WTC11 (cell line): ENCODE results near the gene DNTT. TPM values are rescaled to one million over a fixed set of nuclear protein-coding genes. Genes with fewer than 3 reads are reported as not detected.

Experiments
- ATAC-seq: fragments of 200-7000 bp; cut with Tn5 transposase; 2 replicates; pipeline ENCODE4 v1.10.0; 2021; ENCODE audit warnings: mild to moderate bottlenecking, moderate library complexity
- CTCF ChIA-PET: fragments of 300-600 bp; sonication (Branson Sonifier 250); formaldehyde crosslinking; loops from one replicate; lab custom pipeline; 2021; ENCODE audit warnings: antibody characterized with exemption; lab: Charles Lee
- POLR2A ChIA-PET: fragments of 350-600 bp; sonication (Branson Sonifier 250); formaldehyde crosslinking; loops from one replicate; lab custom pipeline; 2021; ENCODE audit warnings: antibody characterized with exemption; lab: Charles Lee
- DNase-seq: peaks from one replicate; pipeline ENCODE4 v3.0.0; 2021; ENCODE audit warnings: low spot score
- H3K27ac Mint-ChIP-seq: 2 replicates; pipeline ENCODE4 v1.8.0; 2021; ENCODE audit warnings: mixed read lengths
- H3K27me3 Mint-ChIP-seq: 2 replicates; pipeline ENCODE4 v1.8.0; 2021; ENCODE audit warnings: low read depth, mild to moderate bottlenecking, moderate library complexity, mixed read lengths
- H3K36me3 Mint-ChIP-seq: 2 replicates; pipeline ENCODE4 v1.8.0; 2021; ENCODE audit warnings: mixed read lengths
- H3K4me1 Mint-ChIP-seq: 2 replicates; pipeline ENCODE4 v1.8.0; 2022; ENCODE audit warnings: mixed read lengths
- H3K4me3 Mint-ChIP-seq: 2 replicates; pipeline ENCODE4 v1.8.0; 2021; ENCODE audit warnings: mild to moderate bottlenecking, moderate library complexity, mixed read lengths
- H3K9me3 Mint-ChIP-seq: 2 replicates; pipeline ENCODE4 v1.8.0; 2021; ENCODE audit warnings: mixed read lengths
- NFATC4 ChIP-seq: fragments of 250-450 bp; sonication (Bioruptor Pico); IDR thresholded peaks from 2 replicates; pipeline ENCODE4 v1.9.0; 2021; ENCODE audit warnings: mild to moderate bottlenecking
- PREB ChIP-seq: sonication (generic); formaldehyde crosslinking; IDR thresholded peaks from 2 replicates; pipeline ENCODE4 v1.8.1; 2022; ENCODE audit warnings: mild to moderate bottlenecking, missing genetic modification reagents, moderate library complexity, borderline replicate concordance
- SMAD3 ChIP-seq: sonication (generic); formaldehyde crosslinking; IDR thresholded peaks from 2 replicates; pipeline ENCODE4 v1.8.0; 2022; ENCODE audit warnings: missing genetic modification reagents, mild to moderate bottlenecking, borderline replicate concordance
- ZNF121 ChIP-seq: sonication (generic); formaldehyde crosslinking; IDR thresholded peaks from 2 replicates; pipeline ENCODE4 v1.8.0; 2023; ENCODE audit warnings: missing genetic modification reagents
- ZNF423 ChIP-seq: fragments of 250-450 bp; sonication (Bioruptor Pico); IDR thresholded peaks from 2 replicates; pipeline ENCODE4 v2.1.2; 2022; ENCODE audit warnings: mild to moderate bottlenecking, moderate library complexity
- ZNF425 ChIP-seq: fragments of 250-450 bp; sonication (Bioruptor Pico); conservative IDR thresholded peaks from 2 replicates; pipeline ENCODE4 v1.9.0; 2021; ENCODE audit warnings: mild to moderate bottlenecking
- total RNA-seq: library from RNA; stranded (reverse); gene quantifications from 3 replicates; pipeline ENCODE4 v1.2.3, GENCODE V29; 2021
- TF ChIP-seq, protein P1 (sequence below): sonication (generic); formaldehyde crosslinking; IDR thresholded peaks from 2 replicates; pipeline ENCODE4 v1.8.1; 2023; ENCODE audit warnings: mild to moderate bottlenecking, missing genetic modification reagents, borderline replicate concordance
- TF ChIP-seq, protein P2 (sequence below): sonication (generic); formaldehyde crosslinking; IDR thresholded peaks from 2 replicates; pipeline ENCODE4 v1.8.0; 2022; ENCODE audit warnings: mild to moderate bottlenecking, missing genetic modification reagents
- TF ChIP-seq, protein P3 (sequence below): sonication (generic); formaldehyde crosslinking; conservative IDR thresholded peaks from 2 replicates; pipeline ENCODE4 v1.8.1; 2023; ENCODE audit warnings: mild to moderate bottlenecking, low read depth, missing genetic modification reagents, moderate library complexity

DNTT gene
- total RNA-seq, 1 experiment from 2014 or later: not detected

DNA sequence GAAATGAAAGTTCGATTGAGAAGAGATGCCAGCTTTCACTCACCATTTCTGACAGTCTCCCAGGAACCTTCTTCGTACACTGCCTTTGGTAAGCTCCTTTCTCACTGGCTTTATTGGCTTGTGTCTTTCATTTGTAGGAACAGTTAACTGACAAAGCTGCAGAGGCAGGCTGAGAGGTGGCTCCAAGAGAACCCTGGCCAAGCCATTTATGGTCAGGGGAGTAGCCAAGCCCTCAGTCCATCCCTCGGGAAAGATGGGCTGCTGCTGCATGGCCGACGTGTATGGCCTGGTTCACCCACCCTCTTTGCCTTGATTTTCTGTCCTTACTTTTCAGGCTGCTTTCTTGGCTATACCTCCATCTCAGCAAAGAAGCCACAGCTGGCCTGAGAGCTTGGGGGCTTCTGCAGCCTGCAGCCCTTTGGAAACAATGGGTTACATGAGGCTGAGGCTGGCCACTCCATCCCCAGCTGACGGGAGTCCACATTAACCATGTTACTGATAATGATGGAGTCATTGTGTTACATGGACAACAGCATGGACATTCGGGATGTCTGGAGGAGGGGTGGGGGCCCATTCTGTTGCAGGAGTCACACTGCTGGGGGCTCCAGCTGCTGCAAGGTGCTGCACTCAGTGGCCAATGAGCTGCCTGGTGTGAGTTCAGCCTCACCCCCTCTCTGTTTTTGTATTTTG is 54.8 kb downstream of the DNTT start, which contains the start of gene OPALIN (continued):
- TF ChIP-seq, protein P1, sequence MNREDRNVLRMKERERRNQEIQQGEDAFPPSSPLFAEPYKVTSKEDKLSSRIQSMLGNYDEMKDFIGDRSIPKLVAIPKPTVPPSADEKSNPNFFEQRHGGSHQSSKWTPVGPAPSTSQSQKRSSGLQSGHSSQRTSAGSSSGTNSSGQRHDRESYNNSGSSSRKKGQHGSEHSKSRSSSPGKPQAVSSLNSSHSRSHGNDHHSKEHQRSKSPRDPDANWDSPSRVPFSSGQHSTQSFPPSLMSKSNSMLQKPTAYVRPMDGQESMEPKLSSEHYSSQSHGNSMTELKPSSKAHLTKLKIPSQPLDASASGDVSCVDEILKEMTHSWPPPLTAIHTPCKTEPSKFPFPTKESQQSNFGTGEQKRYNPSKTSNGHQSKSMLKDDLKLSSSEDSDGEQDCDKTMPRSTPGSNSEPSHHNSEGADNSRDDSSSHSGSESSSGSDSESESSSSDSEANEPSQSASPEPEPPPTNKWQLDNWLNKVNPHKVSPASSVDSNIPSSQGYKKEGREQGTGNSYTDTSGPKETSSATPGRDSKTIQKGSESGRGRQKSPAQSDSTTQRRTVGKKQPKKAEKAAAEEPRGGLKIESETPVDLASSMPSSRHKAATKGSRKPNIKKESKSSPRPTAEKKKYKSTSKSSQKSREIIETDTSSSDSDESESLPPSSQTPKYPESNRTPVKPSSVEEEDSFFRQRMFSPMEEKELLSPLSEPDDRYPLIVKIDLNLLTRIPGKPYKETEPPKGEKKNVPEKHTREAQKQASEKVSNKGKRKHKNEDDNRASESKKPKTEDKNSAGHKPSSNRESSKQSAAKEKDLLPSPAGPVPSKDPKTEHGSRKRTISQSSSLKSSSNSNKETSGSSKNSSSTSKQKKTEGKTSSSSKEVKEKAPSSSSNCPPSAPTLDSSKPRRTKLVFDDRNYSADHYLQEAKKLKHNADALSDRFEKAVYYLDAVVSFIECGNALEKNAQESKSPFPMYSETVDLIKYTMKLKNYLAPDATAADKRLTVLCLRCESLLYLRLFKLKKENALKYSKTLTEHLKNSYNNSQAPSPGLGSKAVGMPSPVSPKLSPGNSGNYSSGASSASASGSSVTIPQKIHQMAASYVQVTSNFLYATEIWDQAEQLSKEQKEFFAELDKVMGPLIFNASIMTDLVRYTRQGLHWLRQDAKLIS (CRISPR knock-in tag): no peak
- TF ChIP-seq NFATC4 (CRISPR knock-in tag): no peak
- TF ChIP-seq, protein P2, sequence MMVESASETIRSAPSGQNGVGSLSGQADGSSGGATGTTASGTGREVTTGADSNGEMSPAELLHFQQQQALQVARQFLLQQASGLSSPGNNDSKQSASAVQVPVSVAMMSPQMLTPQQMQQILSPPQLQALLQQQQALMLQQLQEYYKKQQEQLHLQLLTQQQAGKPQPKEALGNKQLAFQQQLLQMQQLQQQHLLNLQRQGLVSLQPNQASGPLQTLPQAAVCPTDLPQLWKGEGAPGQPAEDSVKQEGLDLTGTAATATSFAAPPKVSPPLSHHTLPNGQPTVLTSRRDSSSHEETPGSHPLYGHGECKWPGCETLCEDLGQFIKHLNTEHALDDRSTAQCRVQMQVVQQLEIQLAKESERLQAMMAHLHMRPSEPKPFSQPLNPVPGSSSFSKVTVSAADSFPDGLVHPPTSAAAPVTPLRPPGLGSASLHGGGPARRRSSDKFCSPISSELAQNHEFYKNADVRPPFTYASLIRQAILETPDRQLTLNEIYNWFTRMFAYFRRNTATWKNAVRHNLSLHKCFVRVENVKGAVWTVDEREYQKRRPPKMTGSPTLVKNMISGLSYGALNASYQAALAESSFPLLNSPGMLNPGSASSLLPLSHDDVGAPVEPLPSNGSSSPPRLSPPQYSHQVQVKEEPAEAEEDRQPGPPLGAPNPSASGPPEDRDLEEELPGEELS (CRISPR knock-in tag): no peak

GRCh38 chr10:96359616-96360015 is 55.4 kb downstream of the DNTT start:
- DNase-seq (no peak), ATAC-seq (no peak)
- Mint-ChIP-seq H3K9me3 (peaks cover 2% of the 10 kb centered on the region; the same call in 1 of the 2 replicates), H3K27ac (no peak overlapping the region), H3K27me3 (no peaks in the 10 kb centered on the region; the same call in 1 of the 2 replicates), H3K36me3 (no peaks in the 10 kb centered on the region; the same call in 1 of the 2 replicates), H3K4me3 (no peak overlapping the region), H3K4me1 (peaks cover 5% of the 10 kb centered on the region; the same call in 1 of the 2 replicates)
- POLR2A ChIA-PET: no interaction called here
- TF ChIP-seq SMAD3 (CRISPR knock-in tag): no peak
- no peak for TF ChIP-seq PREB (CRISPR knock-in tag)
- TF ChIP-seq, protein P3, sequence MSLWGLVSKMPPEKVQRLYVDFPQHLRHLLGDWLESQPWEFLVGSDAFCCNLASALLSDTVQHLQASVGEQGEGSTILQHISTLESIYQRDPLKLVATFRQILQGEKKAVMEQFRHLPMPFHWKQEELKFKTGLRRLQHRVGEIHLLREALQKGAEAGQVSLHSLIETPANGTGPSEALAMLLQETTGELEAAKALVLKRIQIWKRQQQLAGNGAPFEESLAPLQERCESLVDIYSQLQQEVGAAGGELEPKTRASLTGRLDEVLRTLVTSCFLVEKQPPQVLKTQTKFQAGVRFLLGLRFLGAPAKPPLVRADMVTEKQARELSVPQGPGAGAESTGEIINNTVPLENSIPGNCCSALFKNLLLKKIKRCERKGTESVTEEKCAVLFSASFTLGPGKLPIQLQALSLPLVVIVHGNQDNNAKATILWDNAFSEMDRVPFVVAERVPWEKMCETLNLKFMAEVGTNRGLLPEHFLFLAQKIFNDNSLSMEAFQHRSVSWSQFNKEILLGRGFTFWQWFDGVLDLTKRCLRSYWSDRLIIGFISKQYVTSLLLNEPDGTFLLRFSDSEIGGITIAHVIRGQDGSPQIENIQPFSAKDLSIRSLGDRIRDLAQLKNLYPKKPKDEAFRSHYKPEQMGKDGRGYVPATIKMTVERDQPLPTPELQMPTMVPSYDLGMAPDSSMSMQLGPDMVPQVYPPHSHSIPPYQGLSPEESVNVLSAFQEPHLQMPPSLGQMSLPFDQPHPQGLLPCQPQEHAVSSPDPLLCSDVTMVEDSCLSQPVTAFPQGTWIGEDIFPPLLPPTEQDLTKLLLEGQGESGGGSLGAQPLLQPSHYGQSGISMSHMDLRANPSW: no peak
- TF ChIP-seq ZNF425: no peak
- TF ChIP-seq ZNF423: no peak
- CTCF ChIA-PET: interaction anchor here (0.9 to 3.7 kb wide), 3 partner anchors 12 to 130 kb away, joined by 3 to 31 read pairs (median 4); no protein-coding TSS in a partner anchor

GRCh38 chr10:96360331-96360730 is 56.1 kb downstream of the DNTT start:
- no peak for TF ChIP-seq ZNF121
- Mint-ChIP-seq H3K4me1 (peaks cover 5% of the 10 kb centered on the region; the same call in 1 of the 2 replicates), H3K27ac (no peak overlapping the region), H3K4me3 (no peak overlapping the region), H3K9me3 (peaks cover 2% of the 10 kb centered on the region; the same call in 1 of the 2 replicates), H3K36me3 (no peaks in the 10 kb centered on the region; the same call in 1 of the 2 replicates), H3K27me3 (no peaks in the 10 kb centered on the region; the same call in 1 of the 2 replicates)
- CTCF ChIA-PET: no interaction called here
- DNase-seq (no peak), ATAC-seq (no peak)
- POLR2A ChIA-PET: no interaction called here
